ENCODE measurements around the gene KIAA0040. TPM values are rescaled to one million over a fixed set of nuclear protein-coding genes. Genes with fewer than 3 reads are reported as not detected.

The KIAA0040 gene
- total RNA-seq, 1 experiment from 2014 or later = not detected

Other genes with a start within 250 kb of the KIAA0040 start
- 145 and 179 TPM in 2 replicates for gene CACYBP, start 192.8 kb downstream of the KIAA0040 start, total RNA-seq (2014; rRNA removed)
- gene MRPS14, start 169.4 kb downstream of the KIAA0040 start, total RNA-seq (2014; rRNA removed) = 13.5 and 17.2 TPM in 2 replicates
- gene TNN, start 124.9 kb downstream of the KIAA0040 start, total RNA-seq (2014; rRNA removed) = not detected in 2 replicates

Data from LHCN-M2 (cell line).